Tibial nerve (tissue), 4 donors: ENCODE results near the gene ALLC.

Source experiments
- EP300 ChIP-seq, 2 donors: sonication (generic); formaldehyde crosslinking; IDR thresholded peaks; one replicate each; pipeline ENCODE4 v1.6.1; 2017; ENCODE audit warnings: antibody characterized with exemption in 2 of 2, mild to moderate bottlenecking in 1 of 2
- POLR2A ChIP-seq, 2 donors: fragments of 450-650 bp; IDR thresholded peaks; one replicate each; pipeline ENCODE4 v1.6.1; 2017; ENCODE audit warnings: antibody characterized with exemption in 2 of 2, mild to moderate bottlenecking in 2 of 2, moderate library complexity in 2 of 2
- TF ChIP-seq, protein P1 (sequence below), 5 experiments: fragments of 200-600 bp in 3 of 5; fragments of 450-650 bp in 2 of 5; sonication (generic) in 3 of 5; IDR thresholded peaks; one replicate each; pipeline ENCODE4 v1.5.1; 2016 to 2019; ENCODE audit warnings: antibody characterized with exemption in 5 of 5, mild to moderate bottlenecking in 3 of 5, moderate library complexity in 2 of 5

DNA sequence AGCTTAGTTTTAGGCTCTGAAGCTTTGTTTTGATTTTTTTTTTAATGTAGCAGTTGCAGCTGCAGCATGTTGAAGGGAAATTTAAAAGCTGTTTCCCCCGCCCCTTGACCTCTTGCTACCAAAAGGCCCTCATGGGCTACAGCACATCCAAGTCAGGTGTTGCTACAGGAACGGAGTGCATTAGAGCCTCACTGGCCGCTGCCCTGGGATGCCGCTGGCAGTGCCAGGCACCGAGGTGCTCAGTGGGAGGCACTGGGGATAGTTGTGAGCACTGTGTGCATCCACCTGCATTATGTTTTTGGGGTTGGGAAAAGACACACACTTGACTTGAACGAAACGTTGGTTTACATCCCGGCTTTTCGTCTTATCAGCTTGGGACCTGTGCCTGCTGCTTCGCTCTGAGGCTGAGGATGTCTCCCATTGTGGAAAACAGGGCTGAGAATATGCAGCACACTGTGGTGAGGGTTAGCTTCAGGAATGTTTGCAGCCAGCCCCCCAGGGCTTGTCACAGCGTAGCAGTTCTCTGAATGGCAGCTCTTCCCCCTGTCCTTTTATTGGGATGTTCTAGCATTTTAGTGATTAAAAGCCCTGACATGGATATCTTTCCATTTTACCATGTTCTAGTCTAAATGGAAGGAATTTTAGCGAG is 69.5 kb downstream of the ALLC start:
- TF ChIP-seq, protein P1, sequence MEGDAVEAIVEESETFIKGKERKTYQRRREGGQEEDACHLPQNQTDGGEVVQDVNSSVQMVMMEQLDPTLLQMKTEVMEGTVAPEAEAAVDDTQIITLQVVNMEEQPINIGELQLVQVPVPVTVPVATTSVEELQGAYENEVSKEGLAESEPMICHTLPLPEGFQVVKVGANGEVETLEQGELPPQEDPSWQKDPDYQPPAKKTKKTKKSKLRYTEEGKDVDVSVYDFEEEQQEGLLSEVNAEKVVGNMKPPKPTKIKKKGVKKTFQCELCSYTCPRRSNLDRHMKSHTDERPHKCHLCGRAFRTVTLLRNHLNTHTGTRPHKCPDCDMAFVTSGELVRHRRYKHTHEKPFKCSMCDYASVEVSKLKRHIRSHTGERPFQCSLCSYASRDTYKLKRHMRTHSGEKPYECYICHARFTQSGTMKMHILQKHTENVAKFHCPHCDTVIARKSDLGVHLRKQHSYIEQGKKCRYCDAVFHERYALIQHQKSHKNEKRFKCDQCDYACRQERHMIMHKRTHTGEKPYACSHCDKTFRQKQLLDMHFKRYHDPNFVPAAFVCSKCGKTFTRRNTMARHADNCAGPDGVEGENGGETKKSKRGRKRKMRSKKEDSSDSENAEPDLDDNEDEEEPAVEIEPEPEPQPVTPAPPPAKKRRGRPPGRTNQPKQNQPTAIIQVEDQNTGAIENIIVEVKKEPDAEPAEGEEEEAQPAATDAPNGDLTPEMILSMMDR (IDR thresholded peaks at IDR 0.05), result no peak
- TF ChIP-seq POLR2A (IDR thresholded peaks at IDR 0.05), result no peak
- no peak for TF ChIP-seq EP300 (IDR thresholded peaks at IDR 0.05)
